K562 (cell line): ENCODE results near the gene ARFGEF2. TPM values are rescaled to one million over a fixed set of nuclear protein-coding genes. Genes with fewer than 3 reads are reported as not detected.
A peak's percentile ranks its signal among the peaks of the same experiment; 100 is the strongest.

ENCODE experiments used
- CBFA2T2 ChIP-seq: fragments of 450-650 bp; conservative IDR thresholded peaks from 2 replicates; pipeline ENCODE4 v1.6.1; 2017; ENCODE audit warnings: mild to moderate bottlenecking
- CUX1 ChIP-seq: fragments of 200-800 bp; sonication (Bioruptor generic); IDR thresholded peaks from 2 replicates; pipeline ENCODE4 v1.6.1; 2016; ENCODE audit warnings: missing genetic modification characterization, missing compliant biosample characterization
- FOXJ2 ChIP-seq: fragments of 200-800 bp; sonication (Bioruptor generic); IDR thresholded peaks from 2 replicates; pipeline ENCODE4 v1.6.1; 2016; ENCODE audit warnings: missing genetic modification characterization, missing compliant biosample characterization
- MAFK ChIP-seq: IDR thresholded peaks from 2 replicates; pipeline ENCODE4 v1.6.1; 2011; ENCODE audit warnings: low read length, improper control_type of control experiment
- MEF2A ChIP-seq: IDR thresholded peaks from 2 replicates; pipeline ENCODE4 v1.6.1; 2011; ENCODE audit warnings: low read depth, mild to moderate bottlenecking, low read length, moderate library complexity; ENCODE audit not compliant: control insufficient read depth
- MLLT1 ChIP-seq, 2 experiments: fragments of 450-650 bp; IDR thresholded peaks; 2 replicates each; pipeline ENCODE4 v1.6.1; 2016
- NR2C1 ChIP-seq, 2 experiments: fragments of 450-650 bp; IDR thresholded peaks; 2 replicates each; pipeline ENCODE4 v1.6.1; 2017; ENCODE audit warnings: mild to moderate bottlenecking in 2 of 2, antibody characterized with exemption in 1 of 2, inconsistent platforms in 1 of 2, missing compliant biosample characterization in 1 of 2, missing genetic modification characterization in 1 of 2
- PML ChIP-seq: IDR thresholded peaks from 2 replicates; pipeline ENCODE4 v1.6.1; 2012; ENCODE audit warnings: low read length, inconsistent platforms
- PRDM10 ChIP-seq: fragments of 450-650 bp; IDR thresholded peaks from 2 replicates; pipeline ENCODE4 v1.6.1; 2018; ENCODE audit not compliant: partially characterized antibody
- ZBTB11 ChIP-seq, 3 experiments: fragments of 200-800 bp in 1 of 3; fragments of 250-450 bp in 1 of 3; fragments of 450-650 bp in 1 of 3; sonication (Bioruptor Pico) in 1 of 3; sonication (Bioruptor generic) in 1 of 3; formaldehyde crosslinking in 1 of 3; IDR thresholded peaks; 2 replicates each; pipeline versions ENCODE4 v1.6.1 to v1.8.0; 2016 to 2022; ENCODE audit warnings: mild to moderate bottlenecking in 2 of 3, missing genetic modification characterization in 2 of 3, missing compliant biosample characterization in 1 of 3, moderate library complexity in 1 of 3
- ZBTB9 ChIP-seq: fragments of 450-650 bp; formaldehyde crosslinking; IDR thresholded peaks from 2 replicates; pipeline ENCODE4 v1.4.0; 2020; ENCODE audit warnings: mild to moderate bottlenecking, moderate library complexity
- polyA plus RNA-seq, 8 experiments: library from polyadenylated mRNA; depleted of rRNA in 4 of 8; stranded (reverse) in 5 of 8; unstranded in 3 of 8; fragments of >200 nt; fragmentation: Nextera tagmentation in 2 of 8; fragmentation: Illumina TruSeq in 1 of 8; extraction: Ambion mirVana in 2 of 8; extraction: Trizol in 1 of 8; gene quantifications; 2 replicates each; pipeline versions ENCODE4 v1.2.1 to v1.2.3, GENCODE V29; 2011 to 2014; ENCODE audit warnings: inconsistent platforms in 1 of 8, missing spikeins in 1 of 8
- total RNA-seq, 7 experiments: library from RNA; depleted of rRNA in 6 of 7; stranded (reverse); fragments of >200 nt in 6 of 7; fragmentation: Illumina TruSeq in 2 of 7; extraction: Trizol in 2 of 7; gene quantifications; 2 replicates each; pipeline versions ENCODE4 v1.2.1 to v1.2.3, GENCODE V29; 2011 to 2021; ENCODE audit warnings: low replicate concordance in 1 of 7

ARFGEF2 gene
- total and polyA plus RNA-seq, 9 of the 15 experiments (the other 6 are each of a cell fraction or from before 2014, with no cell fraction given), result 4.2 to 18.8 (median 13.7) TPM

GRCh38 chr20:49037962-49038387 is 116.5 kb downstream of the ARFGEF2 start (continued):
- TF ChIP-seq CUX1 (CRISPR knock-in tag) (0 out of 2 replicates have a peak, but pooled peaks have one; percentile 36), CBFA2T2 (peak; percentile 70), MEF2A (no peak), PRDM10 (no peak), MAFK (peak; percentile 53), NR2C1 (IDR thresholded peaks at IDR 0.05) (peak; percentile 25; the same call in 1 of the 2 replicates), NR2C1 (tag; IDR thresholded peaks at IDR 0.05) (peak; percentile 60), MLLT1 (IDR thresholded peaks at IDR 0.05) (peak in 1 of 2 experiments; percentile 99; a peak in 2 of 4 replicates), PML (peak; percentile 58; the same call in 1 of the 2 replicates), FOXJ2 (tag) (no peak), ZBTB9 (CRISPR knock-in tag) (no peak), ZBTB11 (CRISPR knock-in tag; IDR thresholded peaks at IDR 0.05) (peak in 1 of 3 experiments; percentile 50; a peak in 1 of 6 replicates)
